Keratinocyte (primary cell): ENCODE data around the gene PSAP.

ENCODE experiments used
- CTCF ChIP-seq, 3 experiments: IDR thresholded peaks in 1 of 3; conservative IDR thresholded peaks in 1 of 3; optimal IDR thresholded peaks in 1 of 3; 2 replicates in 2 of 3; 3 replicates in 1 of 3; pipeline versions ENCODE3 to v1.5.1; 2011; ENCODE audit warnings: low read length in 3 of 3, mild to moderate bottlenecking in 3 of 3, moderate library complexity in 2 of 3, control low read depth in 1 of 3, inconsistent platforms in 1 of 3; ENCODE audit not compliant: insufficient read depth in 2 of 3; ENCODE audit errors: extremely low read depth in 1 of 3
- EZH2 ChIP-seq: IDR thresholded peaks from one replicate; pipeline ENCODE4 v1.6.1; 2012; ENCODE audit warnings: inconsistent platforms, mild to moderate bottlenecking, low read length, moderate library complexity

DNA sequence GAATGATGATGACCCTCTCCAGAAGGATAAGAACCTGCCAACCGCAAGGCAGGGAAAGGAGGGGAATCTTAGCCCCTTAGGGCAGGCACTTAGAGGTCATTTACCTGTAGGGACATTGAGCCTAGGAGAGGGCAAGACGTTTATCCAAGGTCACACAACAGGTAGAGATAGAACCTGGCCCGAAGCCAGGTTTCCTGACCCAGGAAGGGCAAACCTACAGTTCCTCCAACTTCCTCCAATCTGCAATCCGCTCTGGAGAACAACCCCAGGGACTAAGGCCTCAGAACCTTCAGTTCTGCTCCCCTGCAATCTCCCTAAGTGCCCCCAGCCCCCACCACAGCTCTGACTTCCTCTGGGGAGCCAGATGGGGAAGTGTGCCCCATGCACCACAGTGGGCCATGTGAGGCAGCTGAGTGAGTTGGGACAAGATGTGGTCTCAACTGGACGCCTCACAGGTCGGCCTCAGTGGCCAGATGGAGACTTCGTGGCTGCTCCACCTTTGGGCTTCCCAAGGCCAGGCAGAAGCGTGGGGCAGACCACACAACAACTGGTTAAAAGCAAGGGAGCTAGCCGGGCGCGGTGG is 1.4 kb upstream of the PSAP start:
- no peak for TF ChIP-seq CTCF (optimal IDR thresholded peaks at IDR 0.05 in 1 of 3, IDR thresholded peaks at IDR 0.05 in 1 of 3, conservative IDR thresholded peaks at IDR 0.05 in 1 of 3; ENCODE audit: extremely low read depth in 1 of 3, insufficient read depth in 2 of 3, low read length in 3 of 3)
- no peak for TF ChIP-seq EZH2
